Measurements from ENCODE around the gene RNF220.

GRCh38 chr1:44637702-44638411 is 232.8 kb downstream of the RNF220 start:
- TF ChIP-seq CTCF (IDR thresholded peaks at IDR 0.05) (no peak), POLR2A (IDR thresholded peaks at IDR 0.05) (no peak)
